Gastroesophageal sphincter (tissue), 3 donors: Measurements from ENCODE around the gene KCNN3.

Experiments
- CTCF ChIP-seq, 4 experiments: fragments of 200-600 bp in 2 of 4; fragments of 450-650 bp in 2 of 4; sonication (generic) in 1 of 4; IDR thresholded peaks; one replicate each; pipeline ENCODE4 v1.5.1; 2017 to 2019; ENCODE audit warnings: antibody characterized with exemption in 4 of 4, mild to moderate bottlenecking in 2 of 4, moderate library complexity in 2 of 4
- EP300 ChIP-seq: sonication (generic); formaldehyde crosslinking; IDR thresholded peaks from one replicate; pipeline ENCODE4 v1.6.1; 2017; ENCODE audit warnings: antibody characterized with exemption, mild to moderate bottlenecking
- POLR2A ChIP-seq, 2 donors: fragments of 450-650 bp; IDR thresholded peaks; one replicate each; pipeline ENCODE4 v1.6.1; 2017; ENCODE audit warnings: antibody characterized with exemption in 2 of 2, mild to moderate bottlenecking in 2 of 2, moderate library complexity in 1 of 2

- no peak for TF ChIP-seq CTCF (IDR thresholded peaks at IDR 0.05)
- no peak for TF ChIP-seq EP300
- no peak for TF ChIP-seq POLR2A (IDR thresholded peaks at IDR 0.05)
Measured at GRCh38 chr1:154689083-154689482, 181.0 kb downstream of the KCNN3 start.
